Spinal cord (tissue), 10 donors: Measurements from ENCODE around the gene CDC42BPA. TPM values are rescaled to one million over a fixed set of nuclear protein-coding genes. Genes with fewer than 3 reads are reported as not detected.
"Not testable (repeated sequence)": the region's sequence is repeated elsewhere in the genome, so short reads cannot be mapped to it uniquely, and the experiment has no call there.

Experiments used
- DNase-seq, 6 donors: peaks; one replicate each; pipeline versions ENCODE4 v3.0.0 to v3.0.0-alpha.2; 2013 to 2015; ENCODE audit warnings: low spot score in 6 of 6, low read depth in 4 of 6
- H3K27ac ChIP-seq: one replicate; pipeline ENCODE4 v1.5.1; 2013; ENCODE audit warnings: low read depth, low read length, control low read depth
- H3K27me3 ChIP-seq: one replicate; pipeline ENCODE4 v1.6.1; 2013; ENCODE audit warnings: low read length; ENCODE audit not compliant: control insufficient read depth, insufficient read depth
- H3K36me3 ChIP-seq: one replicate; pipeline ENCODE4 v1.6.1; 2013; ENCODE audit warnings: low read length; ENCODE audit not compliant: control insufficient read depth, insufficient read depth
- H3K4me1 ChIP-seq: one replicate; pipeline ENCODE4 v1.6.1; 2013; ENCODE audit warnings: low read length; ENCODE audit not compliant: control insufficient read depth, insufficient read depth
- H3K4me3 ChIP-seq: one replicate; pipeline ENCODE4 v1.5.1; 2013; ENCODE audit warnings: low read depth, low read length, control low read depth
- H3K9me3 ChIP-seq: one replicate; pipeline ENCODE4 v1.6.1; 2013; ENCODE audit warnings: low read length; ENCODE audit not compliant: control insufficient read depth, insufficient read depth
- WGBS: methylation state at CpG from one replicate; pipeline ENCODE4 v1.1.5; 2013; ENCODE audit warnings: missing lambda C conversion rate; ENCODE audit not compliant: insufficient coverage; 5-methylcytosine and 5-hydroxymethylcytosine counted together
- polyA plus RNA-seq, 2 donors: library from polyadenylated mRNA; unstranded; fragments of 120-200 nt; gene quantifications; one replicate each; pipeline ENCODE4 v1.2.1, GENCODE V29; 2013; ENCODE audit not compliant: insufficient read length in 2 of 2
- total RNA-seq, 2 donors: library from RNA; depleted of rRNA in 1 of 2; stranded (reverse); fragments of 120-200 nt in 1 of 2; fragments of >200 nt in 1 of 2; gene quantifications; one replicate each; pipeline versions ENCODE4 v1.2.3 to v1.2.4, GENCODE V29; 2013 to 2014
- donor health status: healthy.

The CDC42BPA gene
- total and polyA plus RNA-seq, 4 donors: 44.5 to 129 (median 55.0) TPM

DNA sequence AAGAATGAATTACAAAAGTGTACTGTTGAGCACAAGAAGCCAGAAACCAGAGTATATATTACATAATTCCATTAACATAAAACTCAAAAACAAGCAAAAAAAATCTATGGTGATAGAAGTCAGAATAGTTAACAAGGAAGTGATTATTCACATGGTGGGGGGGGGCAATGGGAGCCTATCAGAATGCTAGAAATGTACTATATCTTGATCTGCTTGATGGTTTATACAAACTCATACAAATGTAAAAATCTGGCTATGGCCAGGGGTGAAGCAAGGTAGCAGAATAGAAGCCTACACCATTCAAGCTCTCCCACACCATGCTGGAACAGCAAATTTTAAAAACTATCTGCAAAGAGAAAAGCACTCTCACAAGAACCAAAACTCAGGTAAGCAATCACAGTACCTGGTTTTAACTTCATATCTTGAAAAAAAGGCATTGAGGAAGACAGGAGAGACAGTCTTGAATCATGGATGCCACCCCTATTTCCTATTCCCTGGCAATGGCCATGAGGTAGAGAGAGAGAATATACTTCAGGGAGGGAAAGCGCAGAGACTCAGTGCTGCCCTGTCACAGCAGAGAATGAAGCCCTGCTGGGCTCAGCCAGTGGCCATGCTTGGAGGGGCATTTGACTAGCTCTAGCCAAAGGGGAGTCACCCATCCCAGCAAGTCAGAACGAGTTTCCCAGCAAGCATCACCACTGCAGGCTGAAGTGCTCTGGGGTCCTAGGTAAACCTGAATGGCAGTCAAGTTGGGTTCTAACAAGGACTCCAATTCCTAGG is 73.8 kb downstream of the CDC42BPA start:
- H3K4me3 ChIP-seq: no peak overlapping the region
- no peaks in the 10 kb centered on the region for H3K36me3 ChIP-seq
- H3K27me3 ChIP-seq: no peaks in the 10 kb centered on the region
- no peak for DNase-seq
- 100% methylated on average over 2 of the region's 2 CpGs for WGBS
- H3K4me1 ChIP-seq: no peaks in the 10 kb centered on the region
- no peak overlapping the region for H3K27ac ChIP-seq
- H3K9me3 ChIP-seq: no peaks in the 10 kb centered on the region

GRCh38 chr1:227242811-227243682 is 75.2 kb downstream of the CDC42BPA start:
- H3K27me3 ChIP-seq: no peaks in the 10 kb centered on the region
- no peaks in the 10 kb centered on the region for H3K9me3 ChIP-seq
- H3K36me3 ChIP-seq: no peaks in the 10 kb centered on the region
- DNase-seq: no peak
- no CpG with 5 or more reads among the region's 2 CpGs for WGBS
- H3K4me3 ChIP-seq: no peak overlapping the region
- H3K27ac ChIP-seq: no peak overlapping the region
- no peaks in the 10 kb centered on the region for H3K4me1 ChIP-seq

- no peaks in the 10 kb centered on the region for H3K9me3 ChIP-seq
- H3K4me1 ChIP-seq: no peaks in the 10 kb centered on the region
- no peaks in the 10 kb centered on the region for H3K27me3 ChIP-seq
- H3K27ac ChIP-seq: no peak overlapping the region
- H3K4me3 ChIP-seq: no peak overlapping the region
- DNase-seq: no peak
- no peaks in the 10 kb centered on the region for H3K36me3 ChIP-seq
Observed at GRCh38 chr1:227240983-227241382, 77.3 kb downstream of the CDC42BPA start.

GRCh38 chr1:227234998-227235405 is 83.3 kb downstream of the CDC42BPA start:
- no peaks in the 10 kb centered on the region for H3K9me3 ChIP-seq
- no peak overlapping the region for H3K27ac ChIP-seq
- WGBS: no CpG with 5 or more reads among the region's 1 CpG
- H3K27me3 ChIP-seq: no peaks in the 10 kb centered on the region
- no peaks in the 10 kb centered on the region for H3K4me1 ChIP-seq
- H3K4me3 ChIP-seq: no peak overlapping the region
- DNase-seq: peak in 2 of 6 donors; percentile 40 to 61
- no peaks in the 10 kb centered on the region for H3K36me3 ChIP-seq

DNA sequence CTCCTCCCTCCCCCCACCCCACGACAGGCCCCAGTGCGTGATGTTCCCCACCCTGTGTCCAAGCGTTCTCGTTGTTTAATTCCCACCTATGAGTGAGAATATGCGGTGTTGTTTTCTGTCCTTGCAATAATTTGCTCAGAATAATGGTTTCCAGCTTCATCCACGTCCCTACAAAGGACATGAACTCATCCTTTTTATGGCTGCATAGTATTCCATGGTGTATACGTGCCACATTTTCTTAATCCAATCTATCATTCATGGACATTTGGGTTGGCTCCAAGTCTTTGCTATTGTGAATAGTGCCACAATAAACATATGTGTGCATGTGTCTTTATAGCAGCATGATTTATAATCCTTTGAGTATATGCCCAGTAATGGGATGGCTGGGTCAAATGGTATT is 87.2 kb downstream of the CDC42BPA start:
- DNase-seq, H3K4me3 ChIP-seq, H3K27me3 ChIP-seq, H3K9me3 ChIP-seq, H3K36me3 ChIP-seq, H3K27ac ChIP-seq, H3K4me1 ChIP-seq: not testable (repeated sequence)
- WGBS: no CpG with 5 or more reads among the region's 7 CpGs

DNA sequence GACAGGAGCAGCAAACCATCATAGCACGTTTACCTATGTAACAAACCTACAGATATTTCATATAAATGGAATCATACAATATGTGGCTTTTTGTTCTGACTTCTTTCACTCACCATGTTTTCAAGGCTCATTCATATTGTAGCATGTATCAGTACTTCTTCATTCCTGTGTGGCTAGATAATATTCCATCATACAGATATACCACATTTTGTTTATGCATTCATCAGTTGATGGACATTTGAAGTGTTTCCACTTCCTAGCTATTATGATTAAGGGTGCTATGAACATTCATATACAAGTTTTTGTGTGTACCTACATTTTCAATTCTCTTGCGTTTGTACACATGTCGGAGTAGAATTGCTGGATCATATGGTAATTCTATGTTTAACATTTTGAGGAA is 90.1 kb downstream of the CDC42BPA start:
- Histone ChIP-seq H3K9me3 (no peaks in the 10 kb centered on the region), H3K4me1 (no peaks in the 10 kb centered on the region), H3K36me3 (no peaks in the 10 kb centered on the region), H3K27ac (no peak overlapping the region), H3K4me3 (no peak overlapping the region), H3K27me3 (no peaks in the 10 kb centered on the region)
- WGBS: no CpG with 5 or more reads among the region's 3 CpGs
- DNase-seq: no peak

DNA sequence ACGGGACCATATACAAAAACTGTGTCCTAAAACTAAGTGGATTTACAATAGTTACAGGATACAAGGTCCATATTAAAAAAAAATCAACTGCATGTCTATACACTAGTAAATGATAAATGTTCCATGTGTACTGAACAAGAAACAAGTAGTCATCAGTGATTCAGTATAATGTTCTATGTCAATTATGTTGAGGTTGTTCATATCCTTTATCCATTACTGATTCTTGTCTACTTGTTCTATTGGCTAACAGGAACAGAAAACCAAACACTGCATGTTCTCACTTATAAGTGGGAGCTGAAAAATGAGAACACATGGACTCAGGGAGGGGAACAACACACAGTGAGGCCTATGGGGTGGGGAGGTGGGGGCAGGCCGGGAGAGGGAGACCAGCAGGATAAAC is 90.5 kb downstream of the CDC42BPA start:
- Histone ChIP-seq H3K9me3 (no peaks in the 10 kb centered on the region), H3K4me3 (no peak overlapping the region), H3K4me1 (no peaks in the 10 kb centered on the region), H3K27ac (no peak overlapping the region), H3K27me3 (no peaks in the 10 kb centered on the region), H3K36me3 (no peaks in the 10 kb centered on the region)
- WGBS: no CpG with 5 or more reads among the region's 2 CpGs
- DNase-seq: no peak

DNA sequence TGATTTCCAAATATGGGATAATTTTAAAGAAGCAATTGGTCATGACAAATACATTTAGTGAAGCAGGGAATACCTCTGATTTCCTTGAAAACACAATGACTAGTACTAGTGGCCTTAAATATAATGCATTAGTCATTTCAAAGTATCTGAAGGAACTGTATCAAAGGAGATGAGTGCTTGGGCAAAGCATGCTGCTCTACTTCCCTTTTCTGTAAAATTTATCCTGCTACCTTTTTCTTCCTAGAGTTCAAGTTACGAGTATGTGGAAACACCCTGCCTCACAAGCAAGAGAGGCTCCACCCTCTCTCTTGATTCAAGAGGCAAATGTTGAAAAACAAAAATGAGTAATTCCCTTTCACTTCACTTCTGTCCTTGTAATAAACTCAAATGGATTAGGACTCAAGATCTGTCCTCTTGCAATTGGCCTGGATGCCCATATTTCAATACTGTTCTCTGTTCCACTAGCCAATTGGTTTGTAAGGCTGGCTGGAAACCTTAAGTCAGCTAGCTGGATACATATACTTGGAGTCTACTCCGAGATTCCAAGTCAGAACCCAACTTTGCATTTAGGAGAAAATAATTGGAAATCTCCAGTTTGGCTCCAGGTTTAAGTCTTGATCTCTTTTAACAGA is 92.5 kb downstream of the CDC42BPA start:
- Histone ChIP-seq H3K27ac (no peak overlapping the region), H3K27me3 (no peaks in the 10 kb centered on the region), H3K4me3 (no peak overlapping the region), H3K9me3 (no peaks in the 10 kb centered on the region), H3K36me3 (no peaks in the 10 kb centered on the region), H3K4me1 (no peaks in the 10 kb centered on the region)
- DNase-seq: no peak
- WGBS: no CpG with 5 or more reads among the region's 2 CpGs

GRCh38 chr1:227223171-227223806 is 95.0 kb downstream of the CDC42BPA start:
- Histone ChIP-seq H3K4me3 (no peak overlapping the region), H3K27ac (no peak overlapping the region), H3K36me3 (no peaks in the 10 kb centered on the region), H3K9me3 (no peaks in the 10 kb centered on the region), H3K4me1 (no peaks in the 10 kb centered on the region), H3K27me3 (no peaks in the 10 kb centered on the region)
- 83% methylated on average over 1 of the region's 1 CpG for WGBS
- no peak for DNase-seq
